H1 (cell line): ENCODE results near the gene PDGFA. TPM values are rescaled to one million over a fixed set of nuclear protein-coding genes. Genes with fewer than 3 reads are reported as not detected.

ENCODE experiments used
- CTCF ChIA-PET: fragments of 300-600 bp; sonication (Branson Sonifier 250); formaldehyde crosslinking; loops from one replicate; lab custom pipeline; 2021; ENCODE audit not compliant: partially characterized antibody; lab: Charles Lee
- POLR2A ChIA-PET: fragments of 300-600 bp; sonication (Branson Sonifier 250); formaldehyde crosslinking; loops from one replicate; lab custom pipeline; 2021; ENCODE audit warnings: inconsistent platforms; ENCODE audit not compliant: partially characterized antibody; lab: Charles Lee
- DNase-seq, 2 experiments: peaks; one replicate each; pipeline versions ENCODE4 v3.0.0 to v3.0.0-alpha.2; 2010 to 2022; ENCODE audit warnings: low spot score in 2 of 2, low read depth in 1 of 2, mixed read lengths in 1 of 2
- FAIRE-seq: peaks from 2 replicates; lab custom pipeline; 2011; peaks lifted over from hg19 to GRCh38; lab: Jason Lieb, UNC
- H2AFZ ChIP-seq: 2 replicates; pipeline ENCODE4 v1.8.1; 2012; ENCODE audit warnings: low read length, inconsistent platforms
- H2AK5ac ChIP-seq: 2 replicates; pipeline ENCODE4 v1.6.1; 2013; ENCODE audit warnings: low read depth, low read length
- H2BK120ac ChIP-seq: replicated peaks from 2 replicates; pipeline ENCODE3; 2013; ENCODE audit warnings: low read depth, low read length, inconsistent platforms
- H2BK12ac ChIP-seq: 2 replicates; pipeline ENCODE4 v1.6.1; 2013; ENCODE audit warnings: low read depth, low read length
- H2BK15ac ChIP-seq: 2 replicates; pipeline ENCODE4 v1.6.1; 2013; ENCODE audit warnings: low read length
- H2BK20ac ChIP-seq: 2 replicates; pipeline ENCODE4 v1.6.1; 2013; ENCODE audit warnings: low read length
- H2BK5ac ChIP-seq: 2 replicates; pipeline ENCODE4 v1.6.1; 2013; ENCODE audit warnings: low read depth, low read length
- H3K14ac ChIP-seq: 2 replicates; pipeline ENCODE4 v1.6.1; 2013; ENCODE audit warnings: inconsistent platforms; ENCODE audit not compliant: insufficient read length
- H3K18ac ChIP-seq: 2 replicates; pipeline ENCODE4 v1.6.1; 2013; ENCODE audit warnings: low read length; ENCODE audit errors: extremely low read depth
- H3K23ac ChIP-seq: 2 replicates; pipeline ENCODE4 v1.6.1; 2013; ENCODE audit warnings: inconsistent platforms; ENCODE audit not compliant: insufficient read length
- H3K23me2 ChIP-seq: 2 replicates; pipeline ENCODE4 v1.6.1; 2013; ENCODE audit warnings: low read depth, low read length
- H3K27ac ChIP-seq: 2 replicates; pipeline ENCODE4 v1.6.1; 2011; ENCODE audit warnings: low read depth, low read length, inconsistent platforms
- H3K27me3 ChIP-seq, 4 experiments: replicated peaks in 1 of 4; 1 replicate in 1 of 4; 2 replicates in 3 of 4; pipeline versions ENCODE4 v1.6.1 to v1.8.1; 2011 to 2013; ENCODE audit warnings: low read length in 3 of 4, mild to moderate bottlenecking in 3 of 4, inconsistent platforms in 2 of 4, mixed read lengths in 2 of 4, moderate library complexity in 1 of 4; ENCODE audit not compliant: control insufficient read depth in 3 of 4, insufficient read depth in 3 of 4; ENCODE audit errors: extremely low read depth in 1 of 4
- H3K36me3 ChIP-seq, 4 experiments: 2 replicates each; pipeline versions ENCODE4 v1.6.1 to v1.8.1; 2011 to 2013; ENCODE audit warnings: mild to moderate bottlenecking in 4 of 4, low read length in 3 of 4, moderate library complexity in 2 of 4, control low read depth in 1 of 4, inconsistent platforms in 1 of 4; ENCODE audit not compliant: insufficient read depth in 4 of 4, control insufficient read depth in 2 of 4
- H3K4ac ChIP-seq: replicated peaks from 2 replicates; pipeline ENCODE3; 2013; ENCODE audit warnings: low read length, low read depth, mixed read lengths, inconsistent platforms; ENCODE audit not compliant: insufficient read length
- H3K4me1 ChIP-seq, 4 experiments: replicated peaks in 1 of 4; 1 replicate in 1 of 4; 2 replicates in 3 of 4; pipeline versions ENCODE4 v1.6.1 to v1.8.1; 2011 to 2013; ENCODE audit warnings: low read length in 3 of 4, inconsistent platforms in 2 of 4, mixed read lengths in 1 of 4; ENCODE audit not compliant: insufficient read depth in 4 of 4, control insufficient read depth in 3 of 4
- H3K4me2 ChIP-seq, 2 experiments: 2 replicates each; pipeline versions ENCODE4 v1.6.1 to v1.8.1; 2011 to 2013; ENCODE audit warnings: low read depth in 2 of 2, low read length in 2 of 2, control low read depth in 1 of 2, inconsistent platforms in 1 of 2, mild to moderate bottlenecking in 1 of 2; ENCODE audit not compliant: insufficient read depth in 1 of 2
- H3K4me3 ChIP-seq, 4 experiments: fragments of 200-600, 300-600 bp in 1 of 4; sonication (generic), shearing (Covaris generic), sonication (Bioruptor Twin) in 1 of 4; 2 replicates each; pipeline versions ENCODE4 v1.5.1 to v1.8.1; 2011 to 2016; ENCODE audit warnings: low read length in 4 of 4, low read depth in 3 of 4, control low read depth in 2 of 4, inconsistent platforms in 2 of 4, mild to moderate bottlenecking in 2 of 4, mixed read lengths in 1 of 4, moderate library complexity in 1 of 4; ENCODE audit not compliant: insufficient read depth in 2 of 4; ENCODE audit errors: extremely low read depth in 1 of 4
- H3K56ac ChIP-seq: replicated peaks from 2 replicates; pipeline ENCODE3; 2013; ENCODE audit warnings: low read depth, mild to moderate bottlenecking, mixed read lengths, low read length, inconsistent platforms; ENCODE audit not compliant: insufficient read length
- H3K79me1 ChIP-seq: 2 replicates; pipeline ENCODE4 v1.6.1; 2013; ENCODE audit warnings: low read depth, low read length, control low read depth
- H3K79me2 ChIP-seq, 2 experiments: 2 replicates each; pipeline versions ENCODE4 v1.6.1 to v1.8.1; 2012 to 2013; ENCODE audit warnings: low read length in 2 of 2, mild to moderate bottlenecking in 2 of 2, inconsistent platforms in 1 of 2; ENCODE audit not compliant: insufficient read depth in 2 of 2, control insufficient read depth in 1 of 2
- H3K9ac ChIP-seq, 4 experiments: replicated peaks in 1 of 4; 1 replicate in 1 of 4; 2 replicates in 3 of 4; pipeline versions ENCODE4 v1.6.1 to v1.8.1; 2011 to 2013; ENCODE audit warnings: low read depth in 3 of 4, low read length in 3 of 4, control low read depth in 2 of 4, mild to moderate bottlenecking in 2 of 4, moderate library complexity in 2 of 4, inconsistent platforms in 1 of 4; ENCODE audit errors: extremely low read depth in 1 of 4
- H3K9me3 ChIP-seq, 2 experiments: 2 replicates each; pipeline versions ENCODE4 v1.6.1 to v1.8.1; 2012 to 2013; ENCODE audit warnings: mild to moderate bottlenecking in 2 of 2, moderate library complexity in 2 of 2, control low read depth in 1 of 2, inconsistent platforms in 1 of 2, low read depth in 1 of 2, low read length in 1 of 2, mixed read lengths in 1 of 2; ENCODE audit not compliant: insufficient read depth in 2 of 2
- H4K20me1 ChIP-seq, 2 experiments: replicated peaks in 1 of 2; 2 replicates each; pipeline versions ENCODE3 to v1.8.1; 2011 to 2013; ENCODE audit warnings: inconsistent platforms in 2 of 2, low read length in 2 of 2, mild to moderate bottlenecking in 1 of 2; ENCODE audit not compliant: insufficient read depth in 2 of 2, control insufficient read depth in 1 of 2
- H4K5ac ChIP-seq: 2 replicates; pipeline ENCODE4 v1.6.1; 2013; ENCODE audit warnings: low read length, low read depth, mixed read lengths, inconsistent platforms; ENCODE audit not compliant: insufficient read length
- H4K8ac ChIP-seq: 2 replicates; pipeline ENCODE4 v1.8.0; 2013; ENCODE audit warnings: mild to moderate bottlenecking, moderate library complexity, low read length, inconsistent platforms; ENCODE audit not compliant: insufficient read depth; ENCODE audit errors: extremely low read depth
- H4K91ac ChIP-seq: replicated peaks from 2 replicates; pipeline ENCODE3; 2013; ENCODE audit warnings: low read length, mixed read lengths, inconsistent platforms; ENCODE audit not compliant: insufficient read length
- CTBP2 ChIP-seq: IDR thresholded peaks from 2 replicates; pipeline ENCODE4 v1.7.0; 2011; ENCODE audit warnings: borderline replicate concordance, mild to moderate bottlenecking, moderate library complexity, mixed read lengths, low read length; ENCODE audit not compliant: insufficient read depth, insufficient read length
- FOSL1 ChIP-seq: IDR thresholded peaks from 2 replicates; pipeline ENCODE4 v1.6.1; 2011; ENCODE audit warnings: mild to moderate bottlenecking, low read depth, low read length, moderate library complexity; ENCODE audit not compliant: insufficient read depth
- GABPA ChIP-seq: IDR thresholded peaks from 2 replicates; pipeline ENCODE4 v1.6.1; 2011; ENCODE audit warnings: mild to moderate bottlenecking, low read length, moderate library complexity, borderline replicate concordance; ENCODE audit not compliant: insufficient read depth
- HDAC6 ChIP-seq: IDR thresholded peaks from one replicate; pipeline ENCODE4 v1.7.1; 2012; ENCODE audit warnings: low read depth, mild to moderate bottlenecking, inconsistent platforms, low read length, moderate library complexity
- NANOG ChIP-seq: IDR thresholded peaks from 2 replicates; pipeline ENCODE4 v1.6.1; 2011; ENCODE audit warnings: low read length, low read depth, mild to moderate bottlenecking, inconsistent platforms; ENCODE audit not compliant: insufficient read depth, poor library complexity, severe bottlenecking
- PHF8 ChIP-seq: fragments of 200-600 bp; sonication (generic); conservative IDR thresholded peaks from 2 replicates; pipeline ENCODE4 v1.7.1; 2012; ENCODE audit warnings: low read depth, mild to moderate bottlenecking, inconsistent platforms, low read length, moderate library complexity
- SP2 ChIP-seq: IDR thresholded peaks from 2 replicates; pipeline ENCODE4 v1.6.1; 2012; ENCODE audit warnings: mild to moderate bottlenecking, low read length, inconsistent platforms
- SP4 ChIP-seq: IDR thresholded peaks from 2 replicates; pipeline ENCODE4 v1.6.1; 2012; ENCODE audit warnings: low read length, inconsistent platforms
- TBP ChIP-seq: IDR thresholded peaks from 2 replicates; pipeline ENCODE4 v1.6.1; 2011; ENCODE audit warnings: low read depth, low read length, improper control_type of control experiment
- whole genome bisulfite sequencing, 2 experiments: shearing (Covaris generic) in 1 of 2; methylation state at CpG; one replicate each; pipeline versions ENCODE4 v1.1.6 to v1.1.7; 2013 to 2015; ENCODE audit warnings: low lambda C conversion rate in 2 of 2, mixed read lengths in 2 of 2, inconsistent platforms in 1 of 2, low coverage in 1 of 2, missing lambda C conversion rate in 1 of 2; ENCODE audit not compliant: insufficient replicate concordance in 2 of 2, insufficient coverage in 1 of 2, insufficient read length in 1 of 2; ENCODE audit errors: extremely low coverage in 1 of 2, missing lambda C conversion rate in 1 of 2; 5-methylcytosine and 5-hydroxymethylcytosine counted together
- polyA plus RNA-seq, 7 experiments: library from polyadenylated mRNA; depleted of rRNA in 3 of 7; stranded (reverse) in 5 of 7; unstranded in 2 of 7; fragments of >200 nt in 5 of 7; fragments of 200-250 nt in 2 of 7; gene quantifications; 1 replicate in 5 of 7; 2 replicates in 1 of 7; 4 replicates in 1 of 7; pipeline versions ENCODE4 v1.2.1 to v1.2.3, GENCODE V29; 2011 to 2013; ENCODE audit warnings: missing spikeins in 2 of 7, mixed read lengths in 2 of 7
- total RNA-seq: library from RNA; stranded (reverse); fragmentation: NEBNext Ultra II Directional; extraction: Animal tissue kit (Norgen Biotek cat#: 25700); gene quantifications from 2 replicates; pipeline ENCODE4 v1.2.1, GENCODE V29; 2021

PDGFA gene
- total and polyA plus RNA-seq, 2 of the 8 experiments (the other 6 are each of a cell fraction or from before 2014, with no cell fraction given), result 21.1 to 43.0 TPM

DNA sequence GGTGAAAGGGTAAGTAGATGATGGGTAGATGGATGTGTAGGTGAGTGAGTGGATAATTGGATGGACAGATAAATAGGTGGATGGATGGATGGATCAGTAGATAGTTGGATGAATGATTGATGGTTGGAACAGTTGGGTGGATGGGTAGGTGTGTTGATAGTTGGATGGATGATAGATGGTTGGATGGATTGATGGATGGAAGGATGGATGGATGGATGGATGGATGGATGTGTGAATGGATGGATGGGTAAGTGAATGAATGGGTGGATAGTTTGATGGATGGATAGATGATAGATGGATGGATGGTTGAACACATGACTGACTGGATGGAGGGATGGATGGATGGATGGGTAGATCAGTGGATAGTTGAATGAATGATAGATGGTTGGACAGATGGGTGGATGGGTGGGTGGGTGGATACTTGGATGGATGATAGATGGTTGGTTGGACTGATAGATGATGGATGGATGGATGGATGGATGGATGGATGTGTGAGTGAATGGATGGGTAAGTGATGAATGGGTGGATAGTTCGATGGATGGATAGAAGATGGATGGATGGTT lies 37.0 kb downstream of the PDGFA start:
- Histone ChIP-seq H3K14ac (no peak overlapping the region), H3K27ac (no peak overlapping the region), H3K9ac (no peak overlapping the region), H4K91ac (no peak overlapping the region), H2BK5ac (no peak overlapping the region), H3K79me1 (no peaks in the 10 kb centered on the region), H3K23me2 (peaks cover 15% of the 10 kb centered on the region; the same call in 1 of the 2 replicates), H2BK12ac (no peak overlapping the region), H3K18ac (no peak overlapping the region), H3K27me3 (no peaks in the 10 kb centered on the region; a peak in 1 of 7 replicates), H3K56ac (peak overlapping the region; percentile 94), H2BK120ac (no peak overlapping the region), H3K4ac (no peak overlapping the region), H2AK5ac (no peak overlapping the region), H3K36me3 (no peaks in the 10 kb centered on the region), H3K23ac (no peak overlapping the region), H4K5ac (no peak overlapping the region), H4K8ac (no peak overlapping the region), H3K79me2 (no peaks in the 10 kb centered on the region), H3K4me2 (no peak overlapping the region), H4K20me1 (peaks cover 0 to 13% of the 10 kb centered on the region in 2 experiments), H3K4me3 (no peak overlapping the region), H2BK20ac (no peak overlapping the region), H3K9me3 (no peaks in the 10 kb centered on the region), H2AFZ (no peak overlapping the region), H2BK15ac (no peak overlapping the region), H3K4me1 (peaks cover 0 to 28% (median 12%) of the 10 kb centered on the region in 4 experiments; a peak in 6 of 7 replicates)
- CTCF ChIA-PET, result no interaction called here
- no peak for DNase-seq
- POLR2A ChIA-PET, result no interaction called here
- TF ChIP-seq PHF8, result no peak
- TF ChIP-seq SP2, result no peak
- TF ChIP-seq TBP, result no peak
- TF ChIP-seq GABPA, result no peak
- no peak for TF ChIP-seq NANOG
- no peak for TF ChIP-seq CTBP2
- no peak for TF ChIP-seq HDAC6
- TF ChIP-seq FOSL1, result no peak
- no peak for TF ChIP-seq SP4
- WGBS, 2 experiments, result 100% methylated on average over 1 of the region's 1 CpG
- FAIRE-seq, result no peak
